GM19025 (cell line): ENCODE measurements around the gene USP21.

Experiments used
- ATAC-seq: cut with Tn5 transposase; IDR thresholded peaks from one replicate; pipeline ENCODE4 v1.9.1; 2021; ENCODE audit warnings: mild to moderate bottlenecking, low read depth, moderate library complexity; ENCODE audit not compliant: unreplicated experiment

USP21 gene

DNA sequence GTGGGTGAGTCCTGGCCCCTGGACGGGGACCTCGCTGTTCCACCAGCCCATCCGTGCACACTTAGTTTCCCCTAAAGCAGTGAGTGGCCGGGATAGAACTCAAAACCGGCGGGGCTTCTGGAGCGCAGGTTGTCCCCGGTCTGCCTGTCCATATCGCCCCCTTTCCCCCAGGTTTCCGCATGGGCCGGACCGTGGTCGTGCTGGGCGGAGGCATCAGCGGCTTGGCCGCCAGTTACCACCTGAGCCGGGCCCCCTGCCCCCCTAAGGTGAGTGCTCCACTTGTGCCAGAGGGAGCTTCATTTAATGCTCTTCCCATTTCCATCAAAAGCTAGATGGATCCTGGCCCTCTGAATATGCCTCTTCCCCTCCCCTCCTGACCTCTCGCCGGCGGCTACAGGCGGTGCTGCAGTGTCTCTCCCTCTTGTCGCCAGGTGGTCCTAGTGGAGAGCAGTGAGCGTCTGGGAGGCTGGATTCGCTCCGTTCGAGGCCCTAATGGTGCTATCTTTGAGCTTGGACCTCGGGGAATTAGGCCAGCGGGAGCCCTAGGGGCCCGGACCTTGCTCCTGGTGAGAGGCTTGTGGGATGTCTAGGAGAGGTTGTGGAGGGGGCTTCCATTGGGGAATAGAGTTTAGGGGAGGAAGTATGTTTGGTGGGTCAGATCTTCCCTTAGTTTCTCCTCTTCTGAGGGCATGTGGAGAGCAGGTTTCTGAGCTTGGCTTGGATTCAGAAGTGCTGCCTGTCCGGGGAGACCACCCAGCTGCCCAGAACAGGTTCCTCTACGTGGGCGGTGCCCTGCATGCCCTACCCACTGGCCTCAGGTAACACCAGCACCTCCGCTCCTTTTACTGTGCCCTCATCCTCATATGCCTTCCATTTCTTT is 7.6 kb downstream of the USP21 start:
- ATAC-seq, result no peak

DNA sequence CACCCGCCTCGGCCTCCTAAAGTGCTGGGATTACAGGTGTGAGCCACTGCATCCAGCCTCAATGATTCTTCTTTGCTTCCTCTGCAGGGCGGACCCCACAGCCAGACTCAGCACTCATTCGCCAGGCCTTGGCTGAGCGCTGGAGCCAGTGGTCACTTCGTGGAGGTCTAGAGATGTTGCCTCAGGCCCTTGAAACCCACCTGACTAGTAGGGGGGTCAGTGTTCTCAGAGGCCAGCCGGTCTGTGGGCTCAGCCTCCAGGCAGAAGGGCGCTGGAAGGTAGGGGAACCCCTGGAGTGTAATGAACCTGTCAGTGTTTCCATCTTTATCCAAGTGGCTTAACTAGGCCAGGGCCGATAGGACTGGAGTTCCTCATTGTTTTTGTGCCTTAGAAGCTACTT is 9.6 kb downstream of the USP21 start:
- no peak for ATAC-seq

DNA sequence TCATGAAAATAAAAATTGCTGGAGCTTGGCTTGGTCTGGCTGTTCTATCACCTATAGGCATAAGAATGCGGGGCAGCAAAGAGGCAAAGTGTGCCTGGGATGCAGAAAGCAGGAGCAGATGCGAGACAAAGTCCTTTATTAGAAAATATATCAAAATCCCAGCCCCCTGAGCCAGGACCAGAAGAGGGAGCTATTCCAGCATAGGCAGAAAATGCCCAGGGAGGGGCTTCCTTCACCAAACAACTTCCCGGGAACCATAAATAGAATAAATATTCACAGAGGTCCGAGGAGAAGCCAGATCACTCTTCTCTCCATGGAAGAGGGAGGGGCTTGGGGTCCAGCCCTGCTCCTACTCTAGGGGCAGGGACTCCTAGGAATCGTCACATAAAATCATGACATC is 11.9 kb downstream of the USP21 start:
- no peak for ATAC-seq

DNA sequence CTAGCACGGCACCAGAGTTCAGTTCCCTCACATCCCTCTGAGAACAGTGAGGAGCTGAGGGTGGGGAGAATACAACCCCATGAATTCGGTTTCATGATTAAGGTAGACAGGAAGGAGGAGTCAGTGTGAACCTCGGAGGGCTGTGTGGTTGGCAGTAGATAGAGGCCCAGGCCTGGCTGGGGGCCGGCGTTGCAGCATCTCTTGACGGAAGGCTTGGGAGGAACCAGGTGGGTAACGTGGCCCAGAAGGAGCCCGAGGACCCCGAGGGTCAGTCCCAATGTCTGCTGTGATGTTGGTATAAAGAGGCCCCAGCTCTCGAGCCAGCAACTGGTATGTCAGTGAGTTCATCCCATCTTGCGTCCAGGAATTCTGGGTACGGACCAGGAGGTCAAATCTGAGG is 12.4 kb downstream of the USP21 start:
- ATAC-seq, result no peak

DNA sequence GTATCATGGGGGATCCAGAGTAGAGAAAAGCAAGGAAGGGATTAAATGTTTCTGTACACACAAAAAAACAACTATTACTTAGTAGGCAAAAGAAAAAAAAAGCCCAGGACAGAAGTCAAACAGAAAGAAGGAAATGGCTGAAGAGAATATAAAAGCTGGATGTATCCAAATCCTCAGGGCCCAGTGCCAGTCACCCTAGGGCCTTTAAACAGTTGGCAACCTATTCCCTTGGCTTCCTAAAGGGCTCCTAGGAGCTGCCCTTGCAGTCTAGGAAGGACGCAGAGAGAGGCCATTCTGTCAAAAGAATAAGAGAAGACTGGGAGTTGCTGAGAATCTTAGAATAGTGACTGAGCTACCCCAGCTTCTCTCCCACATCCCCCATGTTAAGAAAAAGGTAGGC is 13.0 kb downstream of the USP21 start:
- ATAC-seq, result no peak

DNA sequence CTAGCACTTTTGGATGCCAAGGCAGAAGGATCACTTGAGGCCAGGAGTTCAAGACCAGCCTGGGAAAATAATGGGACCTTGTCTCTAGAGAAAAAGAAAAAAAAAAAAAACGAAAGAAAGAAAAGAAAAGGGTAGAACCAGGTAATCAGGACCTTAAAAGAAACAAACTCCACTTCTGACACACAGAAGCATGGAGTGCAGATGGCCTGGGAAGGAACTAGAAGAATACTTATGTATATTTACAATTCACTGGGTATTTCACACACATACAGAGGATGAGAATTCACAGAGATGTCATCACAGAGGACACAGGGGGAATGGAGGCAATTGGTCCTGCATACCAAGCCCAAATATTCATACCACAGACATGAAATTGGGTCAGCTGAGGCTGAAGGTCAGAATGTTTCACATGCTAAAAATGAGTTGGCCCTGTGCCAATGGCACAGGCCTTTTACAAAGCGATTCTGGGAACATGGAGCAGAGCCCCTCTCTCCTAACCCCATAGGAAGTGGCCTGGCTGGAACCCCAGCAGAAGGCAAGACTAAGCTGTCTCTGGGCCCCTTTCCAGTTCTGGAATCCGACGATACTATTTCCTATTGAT is 13.6 kb downstream of the USP21 start:
- ATAC-seq, result no peak

DNA sequence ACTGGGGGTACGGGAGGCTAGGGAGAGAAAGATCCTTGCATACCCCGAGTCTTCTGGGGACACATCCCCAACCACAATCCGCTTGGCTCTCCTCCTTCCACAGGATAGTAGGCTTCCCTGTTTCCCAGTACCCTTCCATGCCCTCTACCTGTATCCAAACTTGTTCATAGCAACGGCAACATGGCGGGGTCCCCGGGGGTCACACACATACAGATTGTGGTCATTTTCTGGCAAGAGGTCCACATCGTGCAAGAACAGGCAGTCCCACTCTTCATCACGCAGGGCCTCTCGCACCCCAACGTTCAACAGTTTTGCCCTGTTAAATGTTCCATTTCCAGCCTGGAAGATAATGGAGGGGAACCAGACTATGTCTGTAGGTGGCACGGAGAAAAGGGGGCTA is 14.4 kb downstream of the USP21 start:
- no peak for ATAC-seq

DNA sequence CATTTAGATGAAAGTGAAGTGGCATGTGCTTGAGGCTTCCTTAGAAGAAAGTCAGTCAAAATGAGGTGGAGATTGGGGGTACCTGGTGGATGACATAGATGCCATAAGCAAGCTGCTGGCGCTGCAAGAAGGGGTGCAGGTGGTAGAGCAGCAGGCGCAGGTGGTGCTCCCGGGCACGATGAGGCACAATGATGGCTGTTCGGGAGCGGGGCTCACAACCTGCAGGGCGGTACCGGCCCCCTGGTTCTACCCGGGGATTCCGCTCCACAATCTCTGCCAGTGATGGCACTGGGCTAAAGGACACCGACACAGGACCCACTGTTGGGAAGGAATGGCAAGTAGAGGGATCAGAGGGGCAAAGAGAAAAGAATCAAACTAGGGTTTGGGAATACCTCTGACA is 15.6 kb downstream of the USP21 start:
- ATAC-seq, result no peak

DNA sequence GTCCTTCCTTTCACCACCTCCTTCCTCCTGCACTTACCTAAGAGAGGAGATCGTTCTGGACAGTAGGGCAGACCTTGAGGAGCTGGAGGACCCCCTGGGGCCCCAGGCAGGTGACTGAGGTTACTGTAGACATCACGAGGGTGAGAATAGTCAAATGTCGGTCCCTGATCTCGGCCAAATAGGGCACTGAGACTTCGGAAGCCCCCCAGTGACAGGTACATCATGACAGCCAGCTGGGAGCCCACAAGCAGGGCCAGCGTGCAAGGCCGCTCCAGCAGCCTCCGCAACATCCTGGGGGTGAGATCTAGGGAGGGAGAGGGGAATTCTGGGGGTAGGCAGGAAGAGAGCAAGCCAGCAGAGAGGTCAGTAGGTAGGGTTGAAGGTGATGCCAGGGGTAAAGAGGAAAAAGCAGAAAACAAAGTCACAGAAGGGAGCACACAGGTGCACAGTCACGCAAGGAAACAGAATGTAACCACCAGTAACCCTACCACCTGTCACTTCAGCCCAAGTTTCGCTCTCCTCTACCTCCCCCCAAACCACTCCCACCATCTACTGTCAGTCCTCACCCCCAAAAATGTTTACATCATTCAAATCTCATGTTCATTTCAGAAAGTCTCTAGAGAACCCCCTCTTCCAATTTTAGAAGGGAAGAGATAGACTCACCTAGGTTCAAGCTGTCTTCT is 16.6 kb downstream of the USP21 start:
- no peak for ATAC-seq

DNA sequence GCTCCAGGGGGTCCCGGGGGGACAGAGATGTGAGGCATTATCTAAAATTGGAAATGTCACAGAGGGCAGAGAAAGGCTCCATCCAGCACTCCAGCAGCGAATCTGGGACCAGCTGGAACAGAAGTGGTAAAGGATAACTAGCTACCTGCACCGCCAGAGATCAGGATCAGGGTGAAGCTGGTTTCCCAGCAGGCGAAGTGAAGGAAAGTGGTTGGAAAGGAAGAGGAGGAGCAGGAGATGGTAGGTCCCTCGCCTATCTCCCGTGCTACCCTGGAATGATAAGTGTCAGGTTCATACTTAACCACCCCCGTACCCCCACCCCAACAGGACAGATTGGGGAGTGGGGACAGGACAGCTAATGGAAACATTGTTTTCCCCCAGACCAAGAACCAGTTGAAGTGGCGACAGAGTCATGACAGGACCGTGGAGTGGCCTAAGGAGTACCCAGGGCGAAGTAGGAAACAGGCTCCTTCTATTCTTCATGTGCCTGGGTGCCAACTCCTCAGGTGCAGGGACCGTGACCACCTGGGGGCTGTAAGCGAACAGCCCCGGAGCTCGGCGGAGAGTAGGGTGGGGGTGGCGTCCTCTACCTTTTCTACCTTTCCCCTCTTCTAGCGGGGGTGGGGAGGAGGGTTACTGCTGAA is 17.3 kb downstream of the USP21 start:
- ATAC-seq, result no peak

DNA sequence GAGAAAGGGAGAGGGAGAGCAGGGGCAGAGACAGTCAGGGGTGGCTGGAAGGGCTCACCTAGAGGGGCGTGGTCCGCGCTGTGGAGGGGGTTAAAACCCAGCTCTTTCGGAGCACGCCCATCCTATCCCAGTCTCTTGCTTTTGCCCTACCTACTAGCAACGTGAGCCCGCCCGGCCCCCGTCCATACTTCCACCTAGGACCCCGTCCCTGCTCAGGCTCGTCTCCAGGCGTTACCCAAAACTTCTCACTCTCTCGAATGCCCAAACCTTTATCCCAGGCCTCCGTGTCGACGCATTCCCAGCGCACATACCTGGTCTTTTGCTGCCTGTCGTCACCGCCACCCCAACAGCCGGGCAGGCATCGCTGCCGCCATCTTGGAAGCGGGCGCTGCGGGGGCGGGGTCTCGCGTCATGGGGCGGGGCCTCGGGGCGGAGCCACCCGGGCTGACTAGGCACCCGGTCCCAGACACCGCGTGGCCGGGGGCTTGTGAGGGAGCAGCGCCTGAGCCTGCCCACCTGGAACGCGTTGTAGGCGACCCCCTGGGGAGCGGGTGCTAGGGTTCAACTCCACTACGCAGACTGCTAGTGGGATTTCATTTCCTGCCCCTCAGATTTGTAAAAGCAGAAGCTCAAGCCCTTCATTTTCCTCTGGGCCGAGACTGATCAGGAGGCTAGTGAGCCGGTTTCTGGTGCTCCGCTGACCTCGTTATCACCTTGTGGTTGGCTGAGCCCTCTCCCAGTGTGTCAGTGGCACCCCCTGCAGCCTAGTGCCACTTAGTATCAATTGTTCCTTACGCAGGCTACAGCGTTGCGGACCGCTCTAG is 18.0 kb downstream of the USP21 start, which contains the start of gene B4GALT3:
TSS of gene B4GALT3 (minus strand) at position 396 of the 824 bp plus-strand sequence. CDS start 1,447 bp downstream, outside the sequence.
- peak; percentile 76 for ATAC-seq

DNA sequence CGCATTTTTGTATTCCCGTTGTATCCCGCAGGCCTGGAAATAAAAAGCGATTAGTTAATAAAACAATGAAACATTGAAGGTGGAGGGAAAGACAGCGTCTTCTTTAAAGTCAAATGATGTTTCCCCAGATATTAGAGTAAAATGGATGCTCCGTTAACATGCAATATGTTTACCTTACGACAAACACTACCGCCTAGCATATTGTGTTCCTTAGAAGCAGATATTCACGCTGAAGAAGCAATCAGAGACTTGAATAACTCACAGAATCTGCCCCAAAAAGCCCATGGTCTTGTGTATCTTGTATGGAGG is 18.6 kb downstream of the USP21 start:
- ATAC-seq, result no peak

DNA sequence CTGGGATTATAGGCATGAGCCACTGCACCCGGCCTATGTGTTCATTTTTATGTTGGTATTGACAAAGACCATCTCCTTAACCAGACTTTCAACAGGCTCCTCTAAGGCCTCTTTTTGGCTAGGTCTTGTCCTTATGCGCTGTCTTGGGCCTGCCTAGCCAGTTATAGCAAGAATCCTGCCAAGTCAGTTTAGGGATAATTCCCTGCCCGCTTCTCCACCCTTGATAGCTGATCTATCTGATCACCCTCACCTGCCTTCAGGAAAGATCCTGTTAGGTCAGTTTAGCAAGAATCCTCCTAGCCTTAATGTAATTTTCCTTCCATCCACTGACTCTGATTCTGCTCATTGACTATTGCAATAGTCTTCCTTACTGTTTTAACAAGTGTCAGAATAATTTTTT is 20.4 kb downstream of the USP21 start:
- ATAC-seq, result no peak

DNA sequence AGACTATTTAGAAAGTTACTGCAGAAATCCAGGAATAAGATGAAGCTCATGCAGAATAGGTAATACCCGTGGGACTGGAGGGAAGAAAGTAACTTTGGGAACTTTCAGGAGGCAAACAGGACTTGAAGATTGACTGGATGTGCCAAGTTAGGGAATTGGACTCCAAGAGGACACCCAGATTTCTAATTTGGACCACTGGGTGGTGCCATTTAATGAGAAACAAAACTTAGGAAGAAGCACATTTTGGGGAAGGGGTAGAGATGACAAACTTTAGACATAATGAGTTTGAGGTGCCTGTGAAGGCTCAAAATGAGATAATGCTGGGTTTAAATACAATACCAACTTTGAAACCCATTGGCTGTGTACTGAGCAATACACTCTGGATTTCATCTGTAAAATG is 21.3 kb downstream of the USP21 start:
- no peak for ATAC-seq

DNA sequence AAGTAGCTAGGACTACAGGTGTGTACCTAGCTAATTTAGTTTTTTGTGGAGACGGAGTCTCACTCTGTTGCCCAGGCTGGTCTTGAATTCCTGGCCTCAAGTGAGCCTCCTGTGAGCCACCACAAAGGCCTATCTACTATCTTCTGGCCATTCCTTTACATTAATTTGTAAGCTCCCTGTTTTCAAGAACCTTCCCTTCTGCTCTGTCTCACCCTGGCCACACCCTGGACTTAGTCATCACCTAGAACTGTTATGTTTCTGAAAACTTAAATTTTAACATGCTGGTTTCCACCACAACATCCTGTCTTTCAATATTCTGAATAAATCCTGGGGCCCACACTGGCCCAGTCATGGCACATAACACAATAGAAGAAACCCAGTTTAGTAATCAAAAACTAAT is 22.9 kb downstream of the USP21 start:
- peak; percentile 31 for ATAC-seq

DNA sequence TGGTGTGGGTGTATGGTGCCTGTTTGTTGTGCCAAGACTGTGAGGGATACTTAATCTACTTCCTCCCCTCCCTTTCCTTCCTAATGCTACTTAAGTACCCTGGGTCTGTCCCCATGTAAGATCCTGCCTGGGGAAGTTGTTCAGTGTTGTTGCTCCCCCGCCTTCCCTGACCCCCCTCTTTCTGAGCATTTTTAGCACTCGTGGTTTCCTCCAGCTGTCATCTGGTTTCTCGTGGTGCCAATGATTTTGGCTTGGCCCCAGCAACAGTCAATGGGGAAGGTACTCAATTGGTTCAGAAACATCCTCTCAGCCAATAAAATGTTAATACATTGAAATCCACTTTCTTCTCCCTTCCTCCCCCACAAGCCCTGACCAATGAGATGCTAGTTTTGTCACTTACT is 26.0 kb downstream of the USP21 start:
- ATAC-seq, result peak; percentile 61

DNA sequence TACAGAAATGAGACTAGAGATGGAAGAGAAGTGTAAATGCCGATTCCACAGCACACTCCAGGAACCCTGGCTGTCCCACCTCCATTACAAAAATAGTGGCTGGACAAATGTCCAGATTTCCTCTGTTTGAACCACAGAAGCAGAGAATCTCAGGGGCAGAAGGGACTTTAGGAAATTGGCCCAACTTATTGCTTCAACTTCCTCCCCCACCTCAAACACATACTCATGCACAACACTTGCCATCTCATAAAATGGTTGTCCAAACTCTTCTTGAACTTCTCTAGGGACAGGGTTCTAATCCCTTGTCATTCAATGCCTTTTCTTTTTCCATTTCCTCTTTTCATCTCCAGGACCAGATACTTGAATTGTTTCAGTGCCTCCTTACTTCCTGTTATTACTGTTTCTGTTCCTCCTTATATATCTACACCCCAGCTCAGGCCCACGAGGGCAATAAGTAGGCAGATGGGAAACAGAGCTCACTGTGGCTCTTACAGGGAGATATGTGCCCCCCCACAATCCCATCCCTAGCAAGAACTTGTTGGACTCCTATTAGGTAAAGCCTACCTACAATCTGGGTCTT is 26.5 kb downstream of the USP21 start:
- ATAC-seq, result peak; percentile 15

DNA sequence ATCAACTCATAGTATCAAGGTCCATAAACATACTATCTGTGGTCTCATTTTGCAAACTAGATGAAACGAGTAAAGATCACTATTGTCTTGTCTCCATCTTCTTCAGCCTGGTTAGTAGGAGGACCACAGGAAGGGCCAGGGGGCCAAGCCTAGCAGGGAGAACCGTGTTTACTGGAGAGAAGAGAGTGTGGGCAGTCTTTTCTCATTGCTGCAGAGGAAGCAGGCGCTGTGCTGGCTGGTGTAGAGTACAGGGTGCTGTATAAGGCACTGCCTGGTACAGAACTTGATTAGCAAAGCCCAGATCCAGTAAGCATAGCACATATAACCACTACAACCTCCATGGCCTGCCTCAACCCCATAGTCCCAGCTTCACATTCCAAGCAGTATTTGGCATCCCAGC is 28.0 kb downstream of the USP21 start:
- no peak for ATAC-seq

DNA sequence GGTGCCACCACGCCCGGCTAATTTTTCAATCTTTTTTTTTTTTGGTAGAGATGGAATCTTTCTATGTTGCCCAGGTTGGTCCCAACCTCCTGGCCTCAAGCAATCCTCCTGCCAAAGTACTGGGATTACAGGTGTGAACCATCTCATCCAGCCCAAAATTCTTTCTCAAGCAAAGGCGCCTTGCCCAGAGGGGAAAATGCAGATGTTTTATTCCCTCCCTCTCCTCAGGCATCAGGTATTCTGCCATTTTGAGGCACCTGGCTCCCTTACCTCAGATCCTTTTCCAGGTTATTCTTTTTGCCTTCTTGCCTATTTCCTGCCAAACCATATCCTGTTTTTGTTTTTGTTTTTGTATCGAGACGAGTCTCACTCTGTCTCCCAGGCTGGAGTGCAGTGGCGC is 29.1 kb downstream of the USP21 start:
- ATAC-seq, result no peak

DNA sequence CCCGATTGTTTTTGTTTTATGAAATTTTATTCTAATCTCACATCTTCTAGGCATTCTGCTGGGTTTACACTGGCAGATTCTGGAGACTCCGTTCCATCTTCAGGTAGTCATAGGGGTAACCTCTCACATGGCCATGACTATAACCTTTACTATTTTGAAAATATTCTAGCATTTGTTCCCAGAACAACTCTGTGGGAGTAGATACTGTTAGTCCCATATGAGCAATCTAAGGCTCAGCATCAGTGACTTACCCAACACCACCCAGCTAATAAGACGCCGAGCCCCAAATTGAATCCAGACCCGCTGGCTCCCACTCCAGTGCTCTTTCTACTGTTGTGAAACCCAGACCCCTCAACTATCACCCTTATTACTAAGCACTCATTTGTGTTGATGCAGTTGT is 29.7 kb downstream of the USP21 start:
- no peak for ATAC-seq
